PC-9 (cell line): Measurements from ENCODE around the gene SNAP91. TPM values are rescaled to one million over a fixed set of nuclear protein-coding genes. Genes with fewer than 3 reads are reported as not detected.

Experiments
- BruUV-seq: library from RNA; stranded (reverse); fragments of 400-500 nt; replicated peaks from 2 replicates; lab custom pipeline; 2021; lab: Mats Ljungman, UMichigan
- CTCF ChIA-PET: fragments of 300-600 bp; sonication (Branson Sonifier 250); formaldehyde crosslinking; loops from one replicate; lab custom pipeline; 2022; ENCODE audit warnings: antibody characterized with exemption; lab: Charles Lee
- POLR2A ChIA-PET: fragments of 300-600 bp; sonication (Branson Sonifier 250); formaldehyde crosslinking; loops from one replicate; lab custom pipeline; 2022; ENCODE audit warnings: antibody characterized with exemption; ENCODE audit not compliant: unreplicated experiment; lab: Charles Lee
- DNase-seq, 2 experiments: peaks; one replicate each; pipeline versions ENCODE4 v3.0.0 to v3.0.0-alpha.2; 2015 to 2022; ENCODE audit warnings: mixed read lengths in 1 of 2
- H2AFZ ChIP-seq: fragments of 200-600 bp; sonication (generic); 2 replicates; pipeline ENCODE4 v1.8.1; 2017; ENCODE audit warnings: antibody characterized with exemption
- H3F3A ChIP-seq: fragments of 200-600 bp; sonication (generic); 2 replicates; pipeline ENCODE4 v1.8.1; 2017; ENCODE audit warnings: antibody characterized with exemption, mild to moderate bottlenecking, low read depth; ENCODE audit not compliant: insufficient read depth
- H3K27ac ChIP-seq: fragments of 200-600 bp; sonication (generic); 2 replicates; pipeline ENCODE4 v1.6.1; 2016; ENCODE audit warnings: mixed run types
- H3K27me3 ChIP-seq: fragments of 200-600 bp; sonication (generic); 2 replicates; pipeline ENCODE4 v1.6.1; 2016; ENCODE audit warnings: low read depth, mixed run types; ENCODE audit not compliant: insufficient read depth
- H3K36me3 ChIP-seq: fragments of 200-600 bp; sonication (generic); 2 replicates; pipeline ENCODE4 v1.6.1; 2016; ENCODE audit warnings: low read depth, mixed run types
- H3K4me1 ChIP-seq: fragments of 200-600 bp; sonication (generic); replicated peaks from 2 replicates; pipeline ENCODE4 v1.6.1; 2016; ENCODE audit warnings: mixed run types; ENCODE audit not compliant: insufficient read depth
- H3K4me2 ChIP-seq: fragments of 200-600 bp; sonication (generic); 2 replicates; pipeline ENCODE4 v1.6.1; 2017; ENCODE audit warnings: mixed run types
- H3K4me3 ChIP-seq: fragments of 200-600 bp; sonication (generic); 2 replicates; pipeline ENCODE4 v1.6.1; 2016; ENCODE audit warnings: mixed run types
- H3K79me2 ChIP-seq: fragments of 200-600 bp; sonication (generic); 2 replicates; pipeline ENCODE4 v1.6.1; 2017; ENCODE audit warnings: low read depth, mixed run types
- H3K9me2 ChIP-seq: fragments of 200-600 bp; sonication (generic); 2 replicates; pipeline ENCODE4 v1.8.1; 2017; ENCODE audit warnings: mild to moderate bottlenecking; ENCODE audit not compliant: insufficient read depth
- H3K9me3 ChIP-seq: fragments of 200-600 bp; sonication (generic); 2 replicates; pipeline ENCODE4 v1.8.1; 2016; ENCODE audit warnings: low read depth; ENCODE audit not compliant: insufficient read depth
- H4K20me1 ChIP-seq: fragments of 200-600 bp; sonication (generic); 2 replicates; pipeline ENCODE4 v1.8.1; 2017; ENCODE audit not compliant: insufficient read depth
- EZH2 ChIP-seq: fragments of 200-600 bp; sonication (generic); IDR thresholded peaks from 2 replicates; pipeline ENCODE4 v1.8.0; 2017; ENCODE audit warnings: antibody characterized with exemption, low read depth
- intact Hi-C: fragments of 100-400 bp; cut with micrococcal nuclease; formaldehyde crosslinking; loops from one replicate; pipeline ENCODE4 v1.10.0; 2022; ENCODE audit not compliant: unreplicated experiment
- total RNA-seq: library from RNA; stranded (reverse); gene quantifications from 2 replicates; pipeline ENCODE4 v1.2.3, GENCODE V29; 2021
- TF ChIP-seq, protein P1 (sequence below): fragments of 200-600 bp; sonication (generic); conservative IDR thresholded peaks from 2 replicates; pipeline ENCODE4 v1.6.1; 2017; ENCODE audit warnings: mixed run types, antibody characterized with exemption, mild to moderate bottlenecking, moderate library complexity

Gene SNAP91
- total RNA-seq, 1 experiment from 2014 or later, result not detected

DNA sequence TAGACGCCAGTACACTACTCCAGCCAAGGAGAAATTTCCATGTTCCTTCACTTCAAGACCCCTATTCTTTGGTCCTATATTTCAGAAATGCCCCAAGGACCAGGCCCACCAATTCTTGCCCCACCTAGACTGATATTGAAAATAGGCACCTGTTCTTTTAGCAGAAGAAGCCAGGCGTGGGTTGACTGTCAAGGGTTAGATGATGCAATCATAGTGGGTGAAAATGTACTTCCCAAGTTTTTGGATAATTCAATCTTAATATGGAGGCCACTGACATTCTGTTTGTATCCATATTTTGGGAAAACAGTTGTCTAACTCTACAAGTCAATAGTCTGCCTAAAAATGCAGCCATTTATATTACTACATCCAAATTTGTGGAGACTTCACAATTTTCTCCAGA is 21.0 kb upstream of the SNAP91 start:
- Histone ChIP-seq H3K4me3 (no peak overlapping the region), H3K27me3 (no peaks in the 10 kb centered on the region), H3K9me3 (no peaks in the 10 kb centered on the region), H3K4me1 (no peaks in the 10 kb centered on the region), H3K36me3 (no peaks in the 10 kb centered on the region), H4K20me1 (no peaks in the 10 kb centered on the region), H3K9me2 (no peaks in the 10 kb centered on the region), H2AFZ (no peak overlapping the region), H3K27ac (no peak overlapping the region), H3K4me2 (no peak overlapping the region), H3F3A (no peaks in the 10 kb centered on the region), H3K79me2 (no peaks in the 10 kb centered on the region)
- TF ChIP-seq EZH2, result no peak
- POLR2A ChIA-PET, result no interaction called here
- CTCF ChIA-PET, result no interaction called here
- DNase-seq, result no peak
- BruUV-seq, result no TSS peak
- intact Hi-C loops, result no loop called here

DNA sequence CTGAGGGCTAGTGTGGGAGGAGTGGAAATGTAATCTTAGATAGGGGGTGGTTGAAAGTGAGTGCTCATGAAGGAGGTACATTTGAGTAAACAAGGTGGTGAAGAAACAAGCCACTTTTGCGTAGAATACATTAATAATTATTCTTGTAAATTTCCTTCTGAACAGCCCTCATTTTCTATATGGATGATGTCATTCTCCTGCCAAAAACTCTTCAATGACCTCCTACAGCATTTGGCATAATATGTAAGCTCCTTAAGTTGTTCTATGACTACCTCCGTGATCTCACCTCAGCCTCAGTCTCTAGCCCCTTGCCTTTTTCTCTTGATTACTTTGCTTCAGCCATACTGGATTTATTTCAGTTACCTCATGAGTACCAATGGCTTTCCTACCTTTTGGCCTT is 14.0 kb upstream of the SNAP91 start:
- Histone ChIP-seq H2AFZ (no peak overlapping the region), H3K36me3 (no peaks in the 10 kb centered on the region), H3F3A (peaks cover 5% of the 10 kb centered on the region), H3K27me3 (no peaks in the 10 kb centered on the region), H3K27ac (no peak overlapping the region), H3K79me2 (no peaks in the 10 kb centered on the region), H3K4me3 (no peak overlapping the region), H3K4me1 (no peaks in the 10 kb centered on the region), H3K9me3 (no peaks in the 10 kb centered on the region), H4K20me1 (no peaks in the 10 kb centered on the region), H3K4me2 (no peak overlapping the region), H3K9me2 (no peaks in the 10 kb centered on the region)
- intact Hi-C loops, result no loop called here
- TF ChIP-seq, protein P1, sequence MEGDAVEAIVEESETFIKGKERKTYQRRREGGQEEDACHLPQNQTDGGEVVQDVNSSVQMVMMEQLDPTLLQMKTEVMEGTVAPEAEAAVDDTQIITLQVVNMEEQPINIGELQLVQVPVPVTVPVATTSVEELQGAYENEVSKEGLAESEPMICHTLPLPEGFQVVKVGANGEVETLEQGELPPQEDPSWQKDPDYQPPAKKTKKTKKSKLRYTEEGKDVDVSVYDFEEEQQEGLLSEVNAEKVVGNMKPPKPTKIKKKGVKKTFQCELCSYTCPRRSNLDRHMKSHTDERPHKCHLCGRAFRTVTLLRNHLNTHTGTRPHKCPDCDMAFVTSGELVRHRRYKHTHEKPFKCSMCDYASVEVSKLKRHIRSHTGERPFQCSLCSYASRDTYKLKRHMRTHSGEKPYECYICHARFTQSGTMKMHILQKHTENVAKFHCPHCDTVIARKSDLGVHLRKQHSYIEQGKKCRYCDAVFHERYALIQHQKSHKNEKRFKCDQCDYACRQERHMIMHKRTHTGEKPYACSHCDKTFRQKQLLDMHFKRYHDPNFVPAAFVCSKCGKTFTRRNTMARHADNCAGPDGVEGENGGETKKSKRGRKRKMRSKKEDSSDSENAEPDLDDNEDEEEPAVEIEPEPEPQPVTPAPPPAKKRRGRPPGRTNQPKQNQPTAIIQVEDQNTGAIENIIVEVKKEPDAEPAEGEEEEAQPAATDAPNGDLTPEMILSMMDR, result no peak
- no peak for TF ChIP-seq EZH2
- CTCF ChIA-PET, result no interaction called here
- BruUV-seq, result no TSS peak
- POLR2A ChIA-PET, result no interaction called here
- no peak for DNase-seq

DNA sequence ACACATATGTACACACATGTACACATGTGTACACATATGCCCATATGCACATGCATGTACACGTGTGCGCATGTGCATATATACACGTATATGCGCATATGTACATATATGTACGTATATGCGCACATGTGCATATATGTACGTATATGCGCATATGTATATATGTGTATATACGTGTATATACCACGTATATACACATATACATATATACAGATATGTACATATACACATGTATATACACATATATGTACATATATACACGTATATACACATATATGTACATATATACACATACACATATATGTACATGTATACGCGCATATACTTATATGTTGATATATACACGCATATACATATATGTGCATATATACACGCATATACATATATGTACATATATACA is 8.9 kb upstream of the SNAP91 start:
- no TSS peak for BruUV-seq
- CTCF ChIA-PET, result no interaction called here
- no peaks in the 10 kb centered on the region for H3K9me2 ChIP-seq
- TF ChIP-seq EZH2, result no peak
- TF ChIP-seq, protein P1, result no peak
- no peaks in the 10 kb centered on the region for H3K9me3 ChIP-seq
- H3K4me2 ChIP-seq, result no peak overlapping the region
- no peaks in the 10 kb centered on the region for H3K27me3 ChIP-seq
- H3K27ac ChIP-seq, result no peak overlapping the region
- no peaks in the 10 kb centered on the region for H3K36me3 ChIP-seq
- H3K4me1 ChIP-seq, result no peaks in the 10 kb centered on the region
- no peak overlapping the region for H3K4me3 ChIP-seq
- intact Hi-C loops, result no loop called here
- no peak overlapping the region for H2AFZ ChIP-seq
- H3K79me2 ChIP-seq, result no peaks in the 10 kb centered on the region
- POLR2A ChIA-PET, result no interaction called here
- peaks cover 13% of the 10 kb centered on the region for H3F3A ChIP-seq
- H4K20me1 ChIP-seq, result no peaks in the 10 kb centered on the region
- no peak for DNase-seq

DNA sequence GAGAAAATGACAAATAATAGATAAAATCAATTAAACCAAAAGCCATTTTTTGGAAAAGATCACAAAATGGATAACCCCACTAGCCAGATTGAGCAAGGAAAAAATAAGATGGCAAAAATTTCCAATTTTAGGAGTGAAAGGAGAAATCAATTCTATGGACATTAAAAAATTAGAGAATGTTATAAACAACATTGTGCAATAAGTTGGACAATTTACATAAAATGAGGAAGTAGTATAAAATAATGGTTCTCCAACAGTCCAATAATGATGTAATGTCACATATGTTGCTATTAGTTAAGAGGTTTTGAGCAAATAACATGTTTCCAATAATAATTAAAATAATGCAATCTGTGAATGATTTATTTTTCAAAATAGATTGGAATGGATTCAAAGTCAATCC is 3.1 kb upstream of the SNAP91 start:
- H3K79me2 ChIP-seq, result no peaks in the 10 kb centered on the region
- no peaks in the 10 kb centered on the region for H3K9me3 ChIP-seq
- no peak overlapping the region for H3K4me3 ChIP-seq
- H3K4me1 ChIP-seq, result no peaks in the 10 kb centered on the region
- no peak for DNase-seq
- H3K4me2 ChIP-seq, result no peak overlapping the region
- intact Hi-C loops, result no loop called here
- POLR2A ChIA-PET, result no interaction called here
- TF ChIP-seq EZH2, result no peak
- TF ChIP-seq, protein P1, result no peak
- no peaks in the 10 kb centered on the region for H3K9me2 ChIP-seq
- no peaks in the 10 kb centered on the region for H3K27me3 ChIP-seq
- no peak overlapping the region for H2AFZ ChIP-seq
- H3K27ac ChIP-seq, result no peak overlapping the region
- H3F3A ChIP-seq, result no peaks in the 10 kb centered on the region
- no TSS peak for BruUV-seq
- CTCF ChIA-PET, result no interaction called here
- H3K36me3 ChIP-seq, result no peaks in the 10 kb centered on the region
- no peaks in the 10 kb centered on the region for H4K20me1 ChIP-seq
